Nephron progenitor cell (in vitro differentiated cells): Measurements from ENCODE around the gene LETM1.

Source experiments
- DNase-seq: peaks from one replicate; pipeline ENCODE4 v3.0.0; 2021
- H3K27ac Mint-ChIP-seq: 2 replicates; pipeline ENCODE4 v1.8.0; 2021; ENCODE audit warnings: mild to moderate bottlenecking, moderate library complexity, mixed read lengths
- H3K27me3 Mint-ChIP-seq: 2 replicates; pipeline ENCODE4 v1.8.0; 2021; ENCODE audit warnings: mild to moderate bottlenecking, low read depth, mixed read lengths; ENCODE audit not compliant: poor library complexity
- H3K36me3 Mint-ChIP-seq: 2 replicates; pipeline ENCODE4 v1.8.0; 2021; ENCODE audit warnings: low read depth, mixed read lengths
- H3K4me1 Mint-ChIP-seq: 2 replicates; pipeline ENCODE4 v1.8.0; 2021; ENCODE audit warnings: mixed read lengths
- H3K4me3 Mint-ChIP-seq: 2 replicates; pipeline ENCODE4 v1.8.0; 2021; ENCODE audit warnings: mild to moderate bottlenecking, moderate library complexity, mixed read lengths
- H3K9me3 Mint-ChIP-seq: 2 replicates; pipeline ENCODE4 v1.8.0; 2021; ENCODE audit warnings: mild to moderate bottlenecking, moderate library complexity, mixed read lengths
- CTCF ChIP-seq: fragments of 200-600 bp; sonication (generic); IDR thresholded peaks from 2 replicates; pipeline ENCODE4 v1.5.0; 2021; ENCODE audit warnings: antibody characterized with exemption

The LETM1 gene

DNA sequence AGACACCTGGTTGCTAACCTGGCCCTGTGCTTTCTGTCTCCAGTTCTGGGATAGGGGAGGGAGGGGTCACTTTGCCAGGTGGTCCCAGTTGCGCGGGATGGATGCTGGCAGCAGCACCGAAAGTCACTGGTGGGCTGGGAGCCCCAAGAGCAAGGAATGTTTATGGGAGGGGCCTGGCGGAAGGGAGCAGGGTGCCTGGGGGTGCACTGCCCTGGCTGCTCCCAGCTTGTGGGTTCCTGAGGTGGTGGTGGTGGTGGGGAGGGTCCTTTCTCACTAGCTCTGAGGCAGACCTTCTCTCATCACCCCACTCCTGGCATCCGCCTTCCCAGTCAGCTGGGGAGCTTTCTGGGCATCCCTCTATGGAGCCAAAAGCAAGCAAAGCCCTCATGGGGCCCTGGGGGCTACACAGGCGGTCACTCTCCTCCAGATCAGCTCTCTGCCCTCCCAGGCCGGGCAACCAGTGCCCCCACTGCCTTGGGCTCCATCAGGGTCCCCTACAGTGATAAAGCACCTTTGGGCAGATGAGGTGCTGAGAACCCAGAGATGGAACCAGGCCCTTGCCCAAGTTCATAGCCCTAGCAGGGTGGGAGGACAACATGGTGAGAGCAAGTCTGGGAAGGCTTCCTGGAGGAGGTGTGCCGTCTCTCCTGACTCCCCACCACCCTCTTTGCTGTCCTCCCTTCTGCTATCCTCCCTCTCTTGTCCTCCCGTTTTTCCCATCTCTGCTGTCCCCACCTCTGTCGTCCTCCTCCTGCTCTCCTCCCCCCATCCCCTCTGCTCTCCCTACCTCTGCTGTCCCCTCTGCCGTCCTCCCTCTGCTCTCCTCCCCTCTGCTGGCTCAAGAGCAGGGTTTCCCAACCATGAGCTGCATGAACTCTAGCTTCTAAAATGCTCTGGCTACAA lies 46.9 kb downstream of the LETM1 start:
- Mint-ChIP-seq H3K27me3 (peaks cover 3% of the 10 kb centered on the region), H3K9me3 (no peaks in the 10 kb centered on the region), H3K36me3 (peaks cover under 1% of the 10 kb centered on the region), H3K4me3 (no peak overlapping the region), H3K27ac (no peak overlapping the region), H3K4me1 (peaks cover 5% of the 10 kb centered on the region)
- TF ChIP-seq CTCF, result no peak
- DNase-seq, result no peak

DNA sequence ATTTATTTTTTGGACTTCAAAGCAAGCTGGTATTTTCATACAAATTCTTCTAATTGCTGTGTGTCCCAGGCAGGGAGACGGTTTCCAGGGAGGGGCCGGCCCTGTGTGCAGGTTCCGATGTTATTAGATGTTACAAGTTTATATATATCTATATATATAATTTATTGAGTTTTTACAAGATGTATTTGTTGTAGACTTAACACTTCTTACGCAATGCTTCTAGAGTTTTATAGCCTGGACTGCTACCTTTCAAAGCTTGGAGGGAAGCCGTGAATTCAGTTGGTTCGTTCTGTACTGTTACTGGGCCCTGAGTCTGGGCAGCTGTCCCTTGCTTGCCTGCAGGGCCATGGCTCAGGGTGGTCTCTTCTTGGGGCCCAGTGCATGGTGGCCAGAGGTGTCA lies 47.6 kb downstream of the LETM1 start:
- no peak overlapping the region for H3K4me3 Mint-ChIP-seq
- no peak overlapping the region for H3K27ac Mint-ChIP-seq
- H3K27me3 Mint-ChIP-seq, result peaks cover 3% of the 10 kb centered on the region
- no peaks in the 10 kb centered on the region for H3K36me3 Mint-ChIP-seq
- H3K4me1 Mint-ChIP-seq, result peaks cover 5% of the 10 kb centered on the region
- DNase-seq, result no peak
- no peaks in the 10 kb centered on the region for H3K9me3 Mint-ChIP-seq
- no peak for TF ChIP-seq CTCF

GRCh38 chr4:1807332-1807777 lies 48.6 kb downstream of the LETM1 start:
- Mint-ChIP-seq H3K4me1 (peaks cover 5% of the 10 kb centered on the region), H3K27me3 (peaks cover 3% of the 10 kb centered on the region), H3K27ac (no peak overlapping the region), H3K9me3 (no peaks in the 10 kb centered on the region), H3K4me3 (no peak overlapping the region), H3K36me3 (no peaks in the 10 kb centered on the region)
- DNase-seq, result no peak
- TF ChIP-seq CTCF, result no peak

GRCh38 chr4:1806596-1807331 lies 49.2 kb downstream of the LETM1 start:
- TF ChIP-seq CTCF, result no peak
- no peak for DNase-seq
- H3K9me3 Mint-ChIP-seq, result no peaks in the 10 kb centered on the region
- peaks cover 3% of the 10 kb centered on the region for H3K27me3 Mint-ChIP-seq
- no peak overlapping the region for H3K27ac Mint-ChIP-seq
- no peak overlapping the region for H3K4me3 Mint-ChIP-seq
- H3K4me1 Mint-ChIP-seq, result peaks cover 5% of the 10 kb centered on the region
- no peaks in the 10 kb centered on the region for H3K36me3 Mint-ChIP-seq

DNA sequence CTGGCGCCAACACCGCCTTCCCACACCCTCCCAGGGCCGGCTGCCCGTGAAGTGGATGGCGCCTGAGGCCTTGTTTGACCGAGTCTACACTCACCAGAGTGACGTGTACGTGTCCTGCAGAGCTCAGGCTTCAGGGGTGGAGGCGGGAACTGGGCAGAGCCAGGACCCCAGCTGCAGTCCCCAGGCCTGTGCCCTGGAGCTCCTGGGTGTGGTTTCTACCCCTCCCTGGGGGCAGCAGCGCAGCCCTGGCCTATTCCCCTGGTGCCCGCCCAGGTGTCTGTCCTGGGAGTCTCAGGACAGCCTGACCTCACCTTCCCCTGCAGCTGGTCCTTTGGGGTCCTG lies 49.8 kb downstream of the LETM1 start:
- H3K4me3 Mint-ChIP-seq, result no peak overlapping the region
- H3K27ac Mint-ChIP-seq, result no peak overlapping the region
- H3K27me3 Mint-ChIP-seq, result peaks cover 3% of the 10 kb centered on the region
- TF ChIP-seq CTCF, result no peak
- no peak for DNase-seq
- peaks cover 5% of the 10 kb centered on the region for H3K4me1 Mint-ChIP-seq
- H3K9me3 Mint-ChIP-seq, result no peaks in the 10 kb centered on the region
- H3K36me3 Mint-ChIP-seq, result no peaks in the 10 kb centered on the region
